Lower leg skin (tissue), 4 donors: Measurements from ENCODE around the gene RYR2. TPM values are rescaled to one million over a fixed set of nuclear protein-coding genes. Genes with fewer than 3 reads are reported as not detected.

ENCODE experiments used
- DNase-seq, 2 donors: peaks; one replicate each; pipeline ENCODE4 v3.0.0-alpha.2; 2019; ENCODE audit warnings: low spot score in 2 of 2
- H3K4me3 ChIP-seq: fragments of 200-600 bp; sonication (generic); 2 replicates; pipeline ENCODE4 v1.5.1; 2017; ENCODE audit warnings: mild to moderate bottlenecking, low read depth; ENCODE audit not compliant: poor library complexity, severe bottlenecking
- CTCF ChIP-seq, 3 donors: fragments of 450-650 bp; IDR thresholded peaks; one replicate each; pipeline ENCODE4 v1.5.1; 2016; ENCODE audit warnings: antibody characterized with exemption in 3 of 3, mild to moderate bottlenecking in 3 of 3, moderate library complexity in 2 of 3
- POLR2A ChIP-seq, 2 donors: fragments of 450-650 bp; IDR thresholded peaks; one replicate each; pipeline ENCODE4 v1.6.1; 2016 to 2017; ENCODE audit warnings: antibody characterized with exemption in 2 of 2, mild to moderate bottlenecking in 1 of 2, moderate library complexity in 1 of 2
- WGBS, 2 donors: methylation state at CpG; one replicate each; pipeline ENCODE4 v1.1.5; 2018; 5-methylcytosine and 5-hydroxymethylcytosine counted together
- intact Hi-C: fragments of 100-400 bp; cut with DNase I; formaldehyde crosslinking; loops from one replicate; pipeline ENCODE4 v1.15.0; 2023; ENCODE audit warnings: low total_unique reads
- total RNA-seq, 4 donors: library from RNA; depleted of rRNA; stranded (reverse); fragments of >200 nt; gene quantifications; one replicate each; pipeline ENCODE4 v1.1.0, GENCODE V29; 2016

Gene RYR2
- total RNA-seq, 4 donors from 2014 or later, result 0.19 to 0.97 (median 0.66) TPM

DNA sequence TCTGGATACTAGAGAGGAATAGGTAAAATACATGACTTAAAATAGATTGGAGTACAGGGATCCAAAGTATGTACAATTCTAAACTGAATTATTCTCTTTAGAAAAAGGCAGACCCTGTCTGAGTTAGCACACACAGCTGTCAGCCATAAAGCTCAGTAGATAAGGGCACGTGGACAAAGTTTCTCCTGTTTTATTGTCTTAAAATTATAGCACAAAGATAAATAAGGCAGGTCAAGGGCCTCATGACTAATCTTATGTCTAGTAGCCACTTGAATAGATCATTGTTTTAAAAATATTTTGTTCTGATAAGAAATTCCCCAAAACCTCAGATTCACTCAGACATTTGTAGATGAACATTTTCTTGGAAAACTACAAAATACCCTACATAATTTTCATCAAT lies 643.6 kb downstream of the RYR2 start:
- H3K4me3 ChIP-seq, result no peak overlapping the region
- no peak for DNase-seq
- intact Hi-C loops, result no loop called here
- no peak for TF ChIP-seq POLR2A (IDR thresholded peaks at IDR 0.05)
- TF ChIP-seq CTCF (IDR thresholded peaks at IDR 0.05), result no peak
- 61 to 63% methylated on average over 1 of the region's 1 CpG for WGBS, 2 donors

DNA sequence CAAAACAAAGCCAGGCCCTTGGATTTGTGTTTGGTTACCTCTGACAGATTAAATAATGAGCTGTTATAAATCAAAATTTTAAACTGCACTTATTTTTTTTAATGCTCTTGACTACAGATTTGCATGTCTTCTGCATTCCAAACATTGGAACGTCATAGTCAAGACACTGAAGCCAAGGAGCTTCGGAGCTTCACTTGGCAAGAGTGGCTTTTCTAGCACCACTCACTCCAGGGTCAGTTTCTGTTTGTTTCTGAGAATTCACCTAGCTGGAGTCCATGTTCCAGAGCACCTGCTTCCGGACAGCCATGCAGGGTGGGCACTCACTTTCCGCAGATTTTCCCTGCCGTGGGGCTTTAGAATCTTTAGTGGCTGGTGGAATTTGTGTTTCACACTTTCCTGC lies 645.8 kb downstream of the RYR2 start:
- 55 to 62% methylated on average over 5 of the region's 5 CpGs for WGBS, 2 donors
- intact Hi-C loops, result no loop called here
- no peak overlapping the region for H3K4me3 ChIP-seq
- DNase-seq, result no peak
- TF ChIP-seq CTCF (IDR thresholded peaks at IDR 0.05), result no peak
- TF ChIP-seq POLR2A (IDR thresholded peaks at IDR 0.05), result no peak

GRCh38 chr1:237690656-237691055 lies 648.7 kb downstream of the RYR2 start:
- DNase-seq, result no peak
- intact Hi-C loops, result no loop called here
- TF ChIP-seq POLR2A (IDR thresholded peaks at IDR 0.05) (no peak), CTCF (IDR thresholded peaks at IDR 0.05) (no peak)
- no peak overlapping the region for H3K4me3 ChIP-seq
- 84 to 92% methylated on average over 2 of the region's 2 CpGs for WGBS, 2 donors

- TF ChIP-seq CTCF (IDR thresholded peaks at IDR 0.05) (no peak), POLR2A (IDR thresholded peaks at IDR 0.05) (no peak)
- H3K4me3 ChIP-seq, result no peak overlapping the region
- intact Hi-C loops, result no loop called here
- DNase-seq, result no peak
- 63 to 73% methylated on average over 7 of the region's 7 CpGs for WGBS, 2 donors
Measured at GRCh38 chr1:237692255-237692654, 650.3 kb downstream of the RYR2 start.

GRCh38 chr1:237695878-237696277 lies 653.9 kb downstream of the RYR2 start:
- H3K4me3 ChIP-seq, result no peak overlapping the region
- intact Hi-C loops, result no loop called here
- TF ChIP-seq POLR2A (IDR thresholded peaks at IDR 0.05) (no peak), CTCF (IDR thresholded peaks at IDR 0.05) (no peak)
- DNase-seq, result no peak

- no peak overlapping the region for H3K4me3 ChIP-seq
- DNase-seq, result no peak
- TF ChIP-seq POLR2A (IDR thresholded peaks at IDR 0.05), result no peak
- TF ChIP-seq CTCF (IDR thresholded peaks at IDR 0.05), result no peak
- 83 to 86% methylated on average over 5 of the region's 5 CpGs for WGBS, 2 donors
- intact Hi-C loops, result no loop called here
Measured at GRCh38 chr1:237700181-237700580, 658.2 kb downstream of the RYR2 start.
